HUES64 (cell line): ENCODE data around the gene MYO3B.

ENCODE experiments used
- H3K27ac ChIP-seq: 2 replicates; pipeline ENCODE4 v1.7.0; 2013; ENCODE audit warnings: low read depth, low read length, inconsistent platforms
- H3K27me3 ChIP-seq: 2 replicates; pipeline ENCODE4 v1.6.1; 2013; ENCODE audit warnings: mild to moderate bottlenecking, low read length; ENCODE audit not compliant: insufficient read depth
- H3K36me3 ChIP-seq: 2 replicates; pipeline ENCODE4 v1.6.1; 2013; ENCODE audit warnings: mild to moderate bottlenecking, low read length; ENCODE audit not compliant: insufficient read depth
- H3K4me1 ChIP-seq: 2 replicates; pipeline ENCODE4 v1.6.1; 2013; ENCODE audit warnings: mild to moderate bottlenecking, low read length, moderate library complexity; ENCODE audit not compliant: insufficient read depth
- H3K4me3 ChIP-seq: 2 replicates; pipeline ENCODE4 v1.5.1; 2013; ENCODE audit warnings: mild to moderate bottlenecking, low read length, moderate library complexity
- H3K9ac ChIP-seq: 2 replicates; pipeline ENCODE4 v1.6.1; 2013; ENCODE audit warnings: mild to moderate bottlenecking, low read depth, low read length
- H3K9me3 ChIP-seq: 2 replicates; pipeline ENCODE4 v1.6.1; 2013; ENCODE audit warnings: low read depth, low read length; ENCODE audit not compliant: insufficient read depth
- WGBS: fragments of 150-250, 120-280 bp; methylation state at CpG from one replicate; pipeline ENCODE4 v1.1.7; 2013; ENCODE audit warnings: missing lambda C conversion rate; 5-methylcytosine and 5-hydroxymethylcytosine counted together

MYO3B gene

DNA sequence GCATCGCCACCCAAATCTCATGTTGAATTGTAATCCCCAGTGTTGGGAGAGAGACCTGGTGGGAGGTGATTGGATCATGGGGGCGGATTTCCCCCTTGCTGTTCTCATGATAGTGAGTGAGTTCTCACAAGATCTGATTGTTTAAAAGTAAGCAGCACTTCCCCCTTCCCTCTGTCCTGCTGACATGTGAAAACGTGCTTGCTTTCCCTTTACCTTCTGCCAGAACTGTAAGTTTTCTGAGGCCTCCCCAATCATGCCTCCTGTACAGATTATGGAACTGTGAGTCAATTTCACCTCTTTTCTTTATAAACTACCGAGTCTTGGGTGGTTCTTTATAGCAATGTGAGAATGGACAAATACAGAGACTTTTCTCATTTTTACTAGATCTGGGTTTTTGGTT lies 375.8 kb downstream of the MYO3B start:
- no peak overlapping the region for H3K4me3 ChIP-seq
- 76% methylated on average over 3 of the region's 4 CpGs for WGBS

DNA sequence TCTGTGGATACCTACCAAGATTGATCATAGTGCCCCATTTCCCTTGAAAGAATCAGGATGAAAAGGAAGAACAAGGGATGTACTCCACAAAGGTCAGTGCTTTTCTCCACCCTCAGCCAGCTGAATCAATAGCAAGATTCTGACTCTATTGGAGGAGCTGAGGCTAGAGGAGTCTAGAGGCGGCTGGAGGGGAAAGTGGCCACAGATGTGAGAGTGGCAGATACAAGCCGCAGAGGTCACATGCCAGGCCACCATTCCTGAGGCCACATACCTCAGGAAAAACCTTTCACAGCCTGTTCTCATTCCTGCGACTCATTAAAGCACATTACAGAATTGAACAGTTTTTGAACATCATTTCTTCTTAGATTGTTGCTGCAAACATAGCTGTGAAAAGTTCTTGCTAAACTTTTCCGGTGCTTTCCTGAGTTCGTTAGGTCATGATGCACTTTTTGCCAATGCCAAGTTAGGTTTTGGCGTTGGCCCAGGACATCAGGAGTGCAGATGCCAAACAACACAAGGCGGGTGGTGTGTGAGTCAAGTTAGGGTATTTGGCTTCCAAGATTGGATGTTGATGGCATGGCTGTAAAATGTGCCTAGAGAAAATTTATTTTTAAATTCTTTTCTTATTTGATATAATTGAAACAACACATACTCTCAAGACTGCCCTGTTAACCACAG lies 376.5 kb downstream of the MYO3B start:
- no peak overlapping the region for H3K4me3 ChIP-seq
- no peaks in the 10 kb centered on the region for H3K4me1 ChIP-seq
- no peak overlapping the region for H3K9ac ChIP-seq
- H3K9me3 ChIP-seq: peaks cover 16% of the 10 kb centered on the region
- H3K27ac ChIP-seq: no peak overlapping the region
- no peaks in the 10 kb centered on the region for H3K27me3 ChIP-seq
- WGBS: 97% methylated on average over 7 of the region's 7 CpGs
- H3K36me3 ChIP-seq: no peaks in the 10 kb centered on the region

More for the DNA sequence above, 375.8 kb downstream of the MYO3B start:
- Histone ChIP-seq H3K27ac (no peak overlapping the region), H3K27me3 (no peaks in the 10 kb centered on the region), H3K9me3 (peaks cover 16% of the 10 kb centered on the region), H3K9ac (no peak overlapping the region), H3K4me1 (no peaks in the 10 kb centered on the region), H3K36me3 (no peaks in the 10 kb centered on the region)

DNA sequence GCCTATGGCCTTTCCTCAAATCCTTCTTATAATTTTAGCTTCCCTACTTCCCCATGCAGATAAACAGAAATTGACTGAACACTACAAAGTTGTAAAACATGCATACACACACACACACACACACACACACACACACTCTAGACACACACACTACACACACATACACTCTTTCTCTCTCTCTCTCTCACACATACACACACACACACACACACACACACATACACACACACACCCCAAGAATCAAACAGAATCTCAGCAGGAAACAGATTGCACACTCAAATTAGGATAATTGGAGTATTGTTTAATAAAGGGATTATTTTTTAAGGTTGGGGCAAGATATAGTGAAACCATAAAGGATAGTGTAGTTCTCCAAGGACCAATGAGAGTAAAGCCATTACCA lies 385.0 kb downstream of the MYO3B start:
- Histone ChIP-seq H3K9ac (no peak overlapping the region), H3K4me3 (no peak overlapping the region), H3K36me3 (no peaks in the 10 kb centered on the region)

DNA sequence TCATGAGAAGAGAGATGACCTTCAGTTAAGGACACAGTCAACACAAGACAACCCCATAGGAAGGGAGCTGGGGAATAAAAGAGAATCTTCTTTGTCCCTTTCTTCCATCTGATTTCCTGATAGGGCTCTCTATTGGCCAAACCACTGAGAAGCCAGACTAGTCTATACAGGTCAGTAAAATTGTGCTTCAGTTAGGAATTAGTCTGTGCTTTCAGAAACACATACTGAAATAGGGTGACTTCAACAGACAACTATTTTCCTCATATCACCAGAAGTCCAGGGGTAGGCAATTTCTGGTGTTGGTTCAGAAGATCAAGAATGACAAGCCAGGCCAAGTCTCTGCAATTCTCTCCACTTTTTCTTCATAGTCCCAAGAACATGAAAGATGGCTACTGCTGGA lies 385.5 kb downstream of the MYO3B start:
- Histone ChIP-seq H3K27ac (no peak overlapping the region), H3K4me3 (no peak overlapping the region), H3K36me3 (no peaks in the 10 kb centered on the region), H3K9me3 (no peaks in the 10 kb centered on the region), H3K9ac (no peak overlapping the region), H3K27me3 (no peaks in the 10 kb centered on the region), H3K4me1 (no peaks in the 10 kb centered on the region; the same call in 1 of the 2 replicates)

More for the DNA sequence above, 385.0 kb downstream of the MYO3B start:
- no peaks in the 10 kb centered on the region; the same call in 1 of the 2 replicates for H3K4me1 ChIP-seq
- no peak overlapping the region for H3K27ac ChIP-seq
- H3K9me3 ChIP-seq: no peaks in the 10 kb centered on the region
- H3K27me3 ChIP-seq: no peaks in the 10 kb centered on the region

DNA sequence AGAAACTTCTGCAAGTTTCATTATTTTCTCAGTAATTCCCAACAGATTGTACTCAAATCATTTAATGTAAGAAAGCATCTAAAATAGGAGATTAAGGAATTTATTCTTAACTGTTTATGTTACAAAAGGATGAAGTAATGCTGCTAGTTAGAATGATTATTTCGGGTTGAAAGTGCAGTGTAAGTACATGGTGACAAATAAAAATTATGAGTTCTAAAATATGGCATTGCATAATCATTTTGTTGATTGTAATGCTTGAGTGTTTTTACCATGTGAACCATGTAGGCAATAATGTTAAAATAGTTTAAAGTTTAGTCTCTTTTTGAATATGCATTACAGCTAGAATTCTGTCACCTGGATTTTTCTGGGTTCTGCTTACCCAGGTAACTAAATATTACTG lies 388.2 kb downstream of the MYO3B start:
- no peak overlapping the region for H3K4me3 ChIP-seq

DNA sequence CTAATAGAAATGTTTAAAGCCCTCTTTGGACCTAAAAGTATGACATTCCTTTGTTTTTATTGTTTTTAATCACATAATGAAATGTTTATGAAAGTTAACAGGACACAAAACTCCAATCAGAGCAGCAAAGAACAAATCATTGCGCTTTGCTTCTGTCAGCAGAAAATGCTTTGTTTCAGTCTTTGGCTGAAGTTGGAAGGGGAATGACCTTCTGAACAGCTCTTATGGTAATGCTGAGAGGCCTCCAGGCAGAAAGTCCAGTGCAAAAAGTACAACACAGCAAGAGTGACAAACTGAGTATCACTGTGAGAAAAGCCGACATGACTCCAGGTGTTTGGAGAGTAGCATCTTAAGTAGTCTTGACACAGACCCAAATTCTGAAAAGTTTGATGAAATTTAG lies 389.5 kb downstream of the MYO3B start:
- no peak overlapping the region for H3K4me3 ChIP-seq
- no peaks in the 10 kb centered on the region for H3K4me1 ChIP-seq
- no peak overlapping the region for H3K27ac ChIP-seq
- 94% methylated on average over 2 of the region's 2 CpGs for WGBS
- no peaks in the 10 kb centered on the region for H3K36me3 ChIP-seq
- no peaks in the 10 kb centered on the region for H3K27me3 ChIP-seq
- H3K9me3 ChIP-seq: no peaks in the 10 kb centered on the region
- no peak overlapping the region for H3K9ac ChIP-seq

More for the DNA sequence above, 388.2 kb downstream of the MYO3B start:
- no peaks in the 10 kb centered on the region for H3K27me3 ChIP-seq
- no peaks in the 10 kb centered on the region for H3K9me3 ChIP-seq
- no peaks in the 10 kb centered on the region for H3K36me3 ChIP-seq
- no peak overlapping the region for H3K9ac ChIP-seq
- H3K4me1 ChIP-seq: no peaks in the 10 kb centered on the region
- no peak overlapping the region for H3K27ac ChIP-seq
- 87% methylated on average over 1 of the region's 1 CpG for WGBS

DNA sequence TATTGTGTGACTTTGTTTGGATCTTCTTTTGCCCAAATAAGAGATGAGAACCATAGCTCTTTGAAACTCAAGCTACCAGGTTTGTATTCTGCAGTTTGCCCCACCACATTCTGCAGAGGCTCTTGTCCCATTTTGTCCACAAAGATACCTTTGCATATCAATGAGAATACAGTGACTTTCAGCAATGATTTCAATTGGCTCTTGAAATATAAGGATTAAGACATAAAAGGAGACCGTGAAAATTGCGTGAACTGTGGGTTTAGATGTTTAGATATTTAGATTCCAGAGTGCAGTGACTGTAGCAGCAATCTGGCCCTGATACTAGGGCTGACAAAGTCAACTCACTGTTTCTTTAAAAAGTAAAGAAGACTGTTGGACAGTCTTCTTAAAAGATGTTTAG lies 390.6 kb downstream of the MYO3B start:
- Histone ChIP-seq H3K9ac (no peak overlapping the region), H3K27me3 (no peaks in the 10 kb centered on the region), H3K4me3 (no peak overlapping the region), H3K36me3 (no peaks in the 10 kb centered on the region), H3K4me1 (peaks cover 3% of the 10 kb centered on the region; the same call in 1 of the 2 replicates), H3K27ac (no peak overlapping the region), H3K9me3 (no peaks in the 10 kb centered on the region)
- WGBS: 93% methylated on average over 2 of the region's 2 CpGs

DNA sequence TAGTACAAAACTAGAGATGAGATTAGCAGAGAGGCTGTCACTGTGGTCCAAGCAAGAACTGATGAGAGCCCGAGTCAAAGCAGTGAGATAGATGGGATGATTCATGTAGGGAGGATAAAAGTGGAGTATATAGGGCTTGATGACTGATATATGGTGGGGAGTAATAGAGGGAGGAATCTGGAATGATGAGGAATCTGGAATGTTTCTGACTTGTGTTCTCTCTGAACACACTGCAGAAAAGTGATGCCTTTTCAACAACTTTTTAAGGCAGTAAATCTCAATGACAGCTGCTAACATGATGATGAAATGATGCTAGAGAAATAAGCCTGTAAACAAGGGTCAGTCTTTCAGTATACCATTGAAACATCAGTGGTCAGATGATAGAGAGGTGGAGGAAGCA lies 393.7 kb downstream of the MYO3B start:
- no peak overlapping the region for H3K9ac ChIP-seq
- no peaks in the 10 kb centered on the region for H3K27me3 ChIP-seq
- WGBS: 94% methylated on average over 1 of the region's 1 CpG
- no peak overlapping the region for H3K4me3 ChIP-seq
- no peaks in the 10 kb centered on the region for H3K36me3 ChIP-seq
- H3K9me3 ChIP-seq: no peaks in the 10 kb centered on the region
- no peak overlapping the region for H3K27ac ChIP-seq
- peaks cover 16% of the 10 kb centered on the region for H3K4me1 ChIP-seq

DNA sequence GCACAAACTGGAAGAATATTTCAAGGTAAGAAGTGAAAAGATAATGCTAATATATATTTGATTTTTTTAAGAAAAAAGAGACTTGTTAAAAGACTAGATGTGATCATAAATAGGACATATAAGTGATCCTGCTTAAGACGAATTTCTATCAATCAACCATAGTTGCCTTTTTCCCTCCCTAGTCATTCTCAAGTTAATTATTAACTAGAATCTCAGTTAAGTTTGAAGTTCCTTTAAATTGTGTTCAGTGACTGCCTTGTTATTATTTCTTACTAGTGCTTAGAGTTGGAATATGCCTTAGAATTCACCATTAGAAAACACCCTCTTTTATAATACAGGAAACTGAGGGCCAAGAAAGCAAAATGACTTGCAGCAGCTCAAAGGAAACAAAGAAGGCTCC lies 395.7 kb downstream of the MYO3B start:
- H3K9me3 ChIP-seq: no peaks in the 10 kb centered on the region
- H3K4me3 ChIP-seq: no peak overlapping the region
- H3K27ac ChIP-seq: no peak overlapping the region
- no peaks in the 10 kb centered on the region for H3K27me3 ChIP-seq
- no CpG with 5 or more reads among the region's 1 CpG for WGBS
- H3K9ac ChIP-seq: no peak overlapping the region
- no peaks in the 10 kb centered on the region for H3K36me3 ChIP-seq
- peaks cover 16% of the 10 kb centered on the region for H3K4me1 ChIP-seq

DNA sequence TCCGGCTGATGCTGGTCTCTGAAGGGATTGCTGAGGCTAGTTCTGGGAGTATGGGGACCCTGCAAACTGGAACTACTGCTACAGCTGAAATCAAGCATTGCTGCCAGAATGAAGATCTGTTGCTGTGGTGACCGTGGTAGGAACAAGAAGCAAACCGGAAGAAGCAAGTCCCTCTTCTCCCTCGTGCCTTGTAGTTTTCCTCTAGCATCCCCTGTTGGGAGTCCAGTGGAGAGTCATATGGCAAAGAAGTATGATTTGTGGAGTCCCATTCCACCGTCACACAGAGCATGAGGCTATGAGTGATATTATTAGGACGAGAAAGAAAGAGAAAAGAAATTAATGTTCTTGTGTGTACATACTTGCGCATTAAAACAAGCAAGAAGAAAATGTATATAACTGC lies 398.3 kb downstream of the MYO3B start:
- Histone ChIP-seq H3K27me3 (no peaks in the 10 kb centered on the region), H3K36me3 (no peaks in the 10 kb centered on the region), H3K27ac (no peak overlapping the region), H3K9ac (no peak overlapping the region), H3K4me3 (no peak overlapping the region), H3K9me3 (no peaks in the 10 kb centered on the region), H3K4me1 (peaks cover 16% of the 10 kb centered on the region)
- WGBS: 87% methylated on average over 6 of the region's 7 CpGs

DNA sequence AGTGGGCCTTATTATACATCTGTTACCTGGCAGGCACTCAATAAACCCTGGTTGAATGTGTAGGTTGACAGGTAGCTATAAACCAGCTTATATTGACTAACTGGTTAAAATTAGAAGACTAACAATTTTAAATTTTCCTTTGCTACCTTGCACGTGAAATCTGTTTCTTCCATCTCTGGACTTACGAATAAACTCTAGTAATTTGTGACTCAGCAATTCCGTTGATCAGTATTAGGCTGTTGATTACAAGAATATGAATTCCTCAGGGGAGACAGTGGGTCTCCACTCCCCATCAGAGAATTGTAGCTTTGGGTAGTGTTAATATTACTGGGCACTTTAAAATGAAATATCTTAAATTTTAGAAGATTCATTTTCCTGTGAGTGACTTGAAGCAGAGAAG lies 399.4 kb downstream of the MYO3B start:
- 85% methylated on average over 3 of the region's 3 CpGs for WGBS
- Histone ChIP-seq H3K4me1 (peaks cover 24% of the 10 kb centered on the region), H3K9me3 (no peaks in the 10 kb centered on the region), H3K9ac (no peak overlapping the region), H3K4me3 (no peak overlapping the region), H3K27me3 (no peaks in the 10 kb centered on the region), H3K36me3 (no peaks in the 10 kb centered on the region), H3K27ac (no peak overlapping the region)

DNA sequence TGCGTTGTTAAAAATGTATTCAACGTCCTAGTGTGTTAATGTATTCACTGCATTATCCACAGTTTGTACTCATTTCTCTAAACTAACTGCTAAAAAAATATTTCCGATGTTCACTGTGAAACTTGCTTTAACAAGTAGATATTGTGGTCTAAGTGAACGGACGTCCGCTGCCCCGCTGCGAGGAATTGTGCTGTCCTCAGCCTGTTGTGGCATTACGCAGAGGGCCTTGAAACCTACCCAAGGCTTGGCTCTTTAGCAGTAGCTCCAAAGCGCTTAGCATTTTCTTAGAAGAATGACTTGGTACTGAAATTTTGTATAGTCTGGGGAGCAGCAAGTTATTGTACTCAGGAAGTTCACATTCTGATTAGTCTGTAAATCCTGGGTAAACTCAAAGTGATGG lies 400.7 kb downstream of the MYO3B start:
- H3K9me3 ChIP-seq: no peaks in the 10 kb centered on the region
- peaks cover 31% of the 10 kb centered on the region for H3K4me1 ChIP-seq
- no peaks in the 10 kb centered on the region for H3K27me3 ChIP-seq
- no peak overlapping the region for H3K4me3 ChIP-seq
- no peaks in the 10 kb centered on the region for H3K36me3 ChIP-seq
- no peak overlapping the region for H3K9ac ChIP-seq
- WGBS: 95% methylated on average over 10 of the region's 10 CpGs
- no peak overlapping the region for H3K27ac ChIP-seq
